ENCODE data around the gene IFNAR2. TPM values are rescaled to one million over a fixed set of nuclear protein-coding genes. Genes with fewer than 3 reads are reported as not detected.

The IFNAR2 gene
- 12.3 TPM for total RNA-seq (2021; ENCODE audit: unreplicated experiment)
- 7.6 and 9.1 TPM in 2 replicates for polyA plus RNA-seq (2012)
- percentile 57 among the genes with signal in this experiment for Bru-seq, nascent RNA
- percentile 82 among the genes with signal in this experiment for BruChase-seq, experiment 1, labeled RNA remaining after a 6-hour chase
- BruChase-seq, experiment 2, labeled RNA remaining after a 2-hour chase: percentile 88 among the genes with signal in this experiment
- long read RNA-seq, full-length matches to known transcripts: 16 of 24 reads
- long read RNA-seq, partial matches to known transcripts: 1 of 24 reads
- long read RNA-seq, other reads (novel, unspliced or antisense): 7 of 24 reads

- no TSS peak for BruUV-seq (replicated peaks)
- intact Hi-C loops (cut with micrococcal nuclease): no loop called here
- no peaks in the 10 kb centered on the region for H3K36me3 ChIP-seq (ENCODE audit: control insufficient read depth in 1 of 2, insufficient read depth in 2 of 2, low read length in 2 of 2)
- H3K27ac ChIP-seq (ENCODE audit: low read depth, low read length): peak within 1 kb of the TSS; percentile 83
- H2AFZ ChIP-seq (ENCODE audit: low read depth, low read length, poor library complexity, severe bottlenecking): peak within 1 kb of the TSS; percentile 100
- no peaks in the 10 kb centered on the region for H3K9me3 ChIP-seq (ENCODE audit: control insufficient read depth in 1 of 2, insufficient read depth in 1 of 2, low read depth in 1 of 2, low read length in 2 of 2)
- H3K79me2 ChIP-seq (ENCODE audit: insufficient read depth, low read length): peaks cover 15% of the 10 kb centered on the region
- ChIA-PET RAD21 (ENCODE audit: low non-redundant PET in 1 of 2, low total read pairs in 2 of 2, uncharacterized antibody in 2 of 2, unreplicated experiment in 2 of 2) (no interaction called here), POLR2A (no interaction called here), CTCF (no interaction called here)
- H3K4me1 ChIP-seq (ENCODE audit: control insufficient read depth in 1 of 2, insufficient read depth in 2 of 2, low read length in 2 of 2): peaks cover 9 to 17% of the 10 kb centered on the region in 2 experiments; a peak in 3 of 4 replicates
- no peaks in the 10 kb centered on the region for H3K27me3 ChIP-seq (ENCODE audit: insufficient read depth, low read length)
- H3K4me2 ChIP-seq (ENCODE audit: low read length): peak within 1 kb of the TSS; percentile 83
- H4K20me1 ChIP-seq (ENCODE audit: insufficient read depth): no peaks in the 10 kb centered on the region
- peak within 1 kb of the TSS; percentile 75 for H3K9ac ChIP-seq (ENCODE audit: low read length)
- H3K4me3 ChIP-seq (replicated peaks in 1 of 2; ENCODE audit: low read depth in 1 of 2, low read length in 2 of 2): peak within 1 kb of the TSS; percentile 80
- no peaks in the 10 kb centered on the region for H3K9me2 ChIP-seq (ENCODE audit: insufficient read depth)
- ATAC-seq (peak; percentile 96), DNase-seq (ENCODE audit: low read depth, low spot score) (peak; percentile 18)
- no peak for TF ChIP-seq SP1 (IDR thresholded peaks at IDR 0.05; ENCODE audit: low read depth)
- TF ChIP-seq FOSL1 (IDR thresholded peaks at IDR 0.05; ENCODE audit: low read depth): no peak
- TF ChIP-seq, protein P1, sequence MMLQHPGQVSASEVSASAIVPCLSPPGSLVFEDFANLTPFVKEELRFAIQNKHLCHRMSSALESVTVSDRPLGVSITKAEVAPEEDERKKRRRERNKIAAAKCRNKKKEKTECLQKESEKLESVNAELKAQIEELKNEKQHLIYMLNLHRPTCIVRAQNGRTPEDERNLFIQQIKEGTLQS (IDR thresholded peaks at IDR 0.05): no peak
- TF ChIP-seq ZFX (IDR thresholded peaks at IDR 0.05): peak; percentile 60
- no peak for TF ChIP-seq ELF1 (IDR thresholded peaks at IDR 0.05; ENCODE audit: borderline replicate concordance, low read depth)
- 0 out of 2 replicates have a peak, but pooled peaks have one; percentile 33 for TF ChIP-seq MAX (IDR thresholded peaks at IDR 0.05)
- no peak for TF ChIP-seq EGR1 (IDR thresholded peaks at IDR 0.05; ENCODE audit: low read depth)
- peak; percentile 55; the same call in 1 of the 2 replicates for TF ChIP-seq POLR2AphosphoS5 (IDR thresholded peaks at IDR 0.05; ENCODE audit: low read depth, low read length)
Measured at GRCh38 chr21:33229784-33230544, at the start of gene IFNAR2. Gene IFNAR2 (plus strand): TSS chr21:33229938. CDS start chr21:33241923, 11,985 bp downstream.
